Upper lobe of right lung (tissue), 1 donor: ENCODE results near the gene GPR149. TPM values are rescaled to one million over a fixed set of nuclear protein-coding genes. Genes with fewer than 3 reads are reported as not detected.
"Not testable (repeated sequence)": the region's sequence is repeated elsewhere in the genome, so short reads cannot be mapped to it uniquely, and the experiment has no call there.

Experiments used
- ATAC-seq: fragments of 200-7000 bp; cut with Tn5 transposase; one replicate; pipeline ENCODE4 v1.9.1; 2020; ENCODE audit warnings: mild to moderate bottlenecking, moderate library complexity
- DNase-seq: peaks from one replicate; pipeline ENCODE4 v3.0.0-alpha.2; 2020
- H3K27ac ChIP-seq: fragments of 200-600 bp; one replicate; pipeline ENCODE4 v1.8.0; 2022
- H3K27me3 ChIP-seq: fragments of 200-600 bp; one replicate; pipeline ENCODE4 v1.8.0; 2022; ENCODE audit warnings: mild to moderate bottlenecking
- H3K36me3 ChIP-seq: fragments of 200-600 bp; one replicate; pipeline ENCODE4 v1.8.0; 2022
- H3K4me1 ChIP-seq: fragments of 200-600 bp; one replicate; pipeline ENCODE4 v1.8.0; 2022
- H3K4me3 ChIP-seq: fragments of 200-600 bp; one replicate; pipeline ENCODE4 v1.8.0; 2022; ENCODE audit warnings: mild to moderate bottlenecking
- H3K9me3 ChIP-seq: fragments of 200-600 bp; one replicate; pipeline ENCODE4 v1.8.0; 2022
- intact Hi-C: fragments of 100-400 bp; cut with DNase I; formaldehyde crosslinking; loops from one replicate; pipeline ENCODE4 v1.11.0; 2022
- long read RNA-seq: library from polyadenylated mRNA; unstranded; transcript quantifications from one replicate; pipeline ENCODE4 v2.0.0, GENCODE V29; 2021
- total RNA-seq: library from RNA; stranded (reverse); fragmentation: NEBNext Ultra II Directional; extraction: Animal tissue kit (Norgen Biotek cat#: 25700); gene quantifications from one replicate; pipeline ENCODE4 v1.2.1, GENCODE V29; 2021
- TF ChIP-seq, protein P1 (sequence below): fragments of 200-600 bp; IDR thresholded peaks from one replicate; pipeline ENCODE4 v1.8.0; 2022; ENCODE audit warnings: antibody characterized with exemption
- donor health status: DM: no; HTN: yes; CAD: no; lungs with severe emphysema.

The GPR149 gene, protein sequence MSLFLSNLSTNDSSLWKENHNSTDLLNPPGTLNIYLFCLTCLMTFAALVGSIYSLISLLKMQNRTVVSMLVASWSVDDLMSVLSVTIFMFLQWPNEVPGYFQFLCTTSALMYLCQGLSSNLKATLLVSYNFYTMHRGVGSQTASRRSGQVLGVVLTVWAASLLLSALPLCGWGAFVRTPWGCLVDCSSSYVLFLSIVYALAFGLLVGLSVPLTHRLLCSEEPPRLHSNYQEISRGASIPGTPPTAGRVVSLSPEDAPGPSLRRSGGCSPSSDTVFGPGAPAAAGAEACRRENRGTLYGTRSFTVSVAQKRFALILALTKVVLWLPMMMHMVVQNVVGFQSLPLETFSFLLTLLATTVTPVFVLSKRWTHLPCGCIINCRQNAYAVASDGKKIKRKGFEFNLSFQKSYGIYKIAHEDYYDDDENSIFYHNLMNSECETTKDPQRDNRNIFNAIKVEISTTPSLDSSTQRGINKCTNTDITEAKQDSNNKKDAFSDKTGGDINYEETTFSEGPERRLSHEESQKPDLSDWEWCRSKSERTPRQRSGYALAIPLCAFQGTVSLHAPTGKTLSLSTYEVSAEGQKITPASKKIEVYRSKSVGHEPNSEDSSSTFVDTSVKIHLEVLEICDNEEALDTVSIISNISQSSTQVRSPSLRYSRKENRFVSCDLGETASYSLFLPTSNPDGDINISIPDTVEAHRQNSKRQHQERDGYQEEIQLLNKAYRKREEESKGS
- not detected for total RNA-seq
- long read RNA-seq = 0 reads

DNA sequence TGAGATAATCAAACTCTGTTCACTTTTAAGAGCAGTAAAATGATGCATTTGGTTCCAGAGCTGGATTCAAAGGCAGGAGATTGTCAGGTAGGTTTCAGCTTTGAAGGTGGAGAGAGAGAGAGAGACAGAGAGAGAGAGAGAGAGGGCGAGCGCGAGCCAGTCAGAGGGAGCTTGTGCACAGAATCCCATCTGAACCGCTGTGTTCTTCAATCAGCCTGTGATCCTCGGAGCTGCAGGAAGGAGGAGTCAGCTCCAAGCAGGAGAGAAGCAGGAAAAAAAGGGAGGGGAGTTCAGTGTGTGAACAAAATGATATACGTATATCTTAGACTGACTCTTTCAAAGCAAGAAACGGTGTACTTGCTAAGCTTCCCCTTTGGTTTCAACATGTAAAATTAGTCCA lies at the start of gene GPR149:
Gene GPR149, minus strand, starts transcription at position 177 of the 400 bp plus-strand sequence. CDS start 575 bp downstream, outside the sequence.
- TF ChIP-seq, protein P1, sequence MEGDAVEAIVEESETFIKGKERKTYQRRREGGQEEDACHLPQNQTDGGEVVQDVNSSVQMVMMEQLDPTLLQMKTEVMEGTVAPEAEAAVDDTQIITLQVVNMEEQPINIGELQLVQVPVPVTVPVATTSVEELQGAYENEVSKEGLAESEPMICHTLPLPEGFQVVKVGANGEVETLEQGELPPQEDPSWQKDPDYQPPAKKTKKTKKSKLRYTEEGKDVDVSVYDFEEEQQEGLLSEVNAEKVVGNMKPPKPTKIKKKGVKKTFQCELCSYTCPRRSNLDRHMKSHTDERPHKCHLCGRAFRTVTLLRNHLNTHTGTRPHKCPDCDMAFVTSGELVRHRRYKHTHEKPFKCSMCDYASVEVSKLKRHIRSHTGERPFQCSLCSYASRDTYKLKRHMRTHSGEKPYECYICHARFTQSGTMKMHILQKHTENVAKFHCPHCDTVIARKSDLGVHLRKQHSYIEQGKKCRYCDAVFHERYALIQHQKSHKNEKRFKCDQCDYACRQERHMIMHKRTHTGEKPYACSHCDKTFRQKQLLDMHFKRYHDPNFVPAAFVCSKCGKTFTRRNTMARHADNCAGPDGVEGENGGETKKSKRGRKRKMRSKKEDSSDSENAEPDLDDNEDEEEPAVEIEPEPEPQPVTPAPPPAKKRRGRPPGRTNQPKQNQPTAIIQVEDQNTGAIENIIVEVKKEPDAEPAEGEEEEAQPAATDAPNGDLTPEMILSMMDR = no peak
- H3K4me3 ChIP-seq = no peak within 1 kb of the TSS
- H3K9me3 ChIP-seq = no peaks in the 10 kb centered on the region
- no peaks in the 10 kb centered on the region for H3K36me3 ChIP-seq
- H3K4me1 ChIP-seq = no peaks in the 10 kb centered on the region
- ATAC-seq = no peak
- peaks cover 33% of the 10 kb centered on the region for H3K27me3 ChIP-seq
- H3K27ac ChIP-seq = no peak within 1 kb of the TSS
- intact Hi-C loops = no loop called here
- DNase-seq = no peak

DNA sequence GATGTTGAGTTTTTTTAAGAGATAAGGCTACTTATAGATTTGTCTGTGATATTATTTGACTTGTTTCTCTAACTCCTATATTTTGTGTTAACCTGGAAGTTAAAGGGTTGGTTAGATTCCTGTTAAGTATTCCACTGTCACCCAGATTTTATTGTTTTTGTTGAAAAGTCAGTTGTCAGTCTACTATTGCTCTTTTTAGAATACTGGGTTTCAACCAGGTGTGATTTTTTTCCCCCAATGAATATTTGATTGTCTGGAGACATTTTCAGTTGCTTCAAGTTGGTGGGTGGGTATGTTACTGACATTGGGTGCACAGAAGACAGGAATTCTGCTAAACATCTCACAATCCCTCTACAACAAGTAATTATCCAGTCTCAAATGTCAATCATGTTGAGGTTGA lies 43.8 kb upstream of the GPR149 start:
- Histone ChIP-seq H3K4me1 (no peaks in the 10 kb centered on the region), H3K4me3 (no peak overlapping the region), H3K27me3 (no peaks in the 10 kb centered on the region), H3K27ac (no peak overlapping the region), H3K36me3 (no peaks in the 10 kb centered on the region), H3K9me3 (no peaks in the 10 kb centered on the region)
- ATAC-seq (no peak), DNase-seq (no peak)
- TF ChIP-seq, protein P1 = no peak
- intact Hi-C loops = no loop called here

DNA sequence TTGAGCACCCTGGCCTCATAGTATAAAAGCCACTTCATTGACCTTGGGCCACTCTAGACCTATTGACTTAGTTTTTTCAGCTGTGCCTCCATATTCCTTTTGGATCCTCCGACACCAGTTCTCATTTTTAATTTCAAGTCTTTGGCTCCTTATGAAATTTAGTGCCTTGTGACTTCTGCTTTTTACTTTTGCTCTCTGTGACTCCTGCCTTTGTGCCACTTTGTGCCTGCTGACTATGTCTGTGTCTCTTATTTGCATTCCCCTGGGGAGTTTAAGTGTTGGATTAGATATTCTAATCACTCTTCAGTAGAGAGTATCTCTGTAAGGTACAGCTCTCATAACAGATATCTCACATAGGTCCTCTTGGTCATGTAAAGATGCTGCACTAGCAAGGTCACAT lies 39.6 kb upstream of the GPR149 start:
- no peaks in the 10 kb centered on the region for H3K4me1 ChIP-seq
- H3K4me3 ChIP-seq = no peak overlapping the region
- no peaks in the 10 kb centered on the region for H3K27me3 ChIP-seq
- TF ChIP-seq, protein P1 = no peak
- H3K27ac ChIP-seq = no peak overlapping the region
- intact Hi-C loops = no loop called here
- H3K36me3 ChIP-seq = no peaks in the 10 kb centered on the region
- H3K9me3 ChIP-seq = no peaks in the 10 kb centered on the region
- ATAC-seq (no peak), DNase-seq (no peak)

DNA sequence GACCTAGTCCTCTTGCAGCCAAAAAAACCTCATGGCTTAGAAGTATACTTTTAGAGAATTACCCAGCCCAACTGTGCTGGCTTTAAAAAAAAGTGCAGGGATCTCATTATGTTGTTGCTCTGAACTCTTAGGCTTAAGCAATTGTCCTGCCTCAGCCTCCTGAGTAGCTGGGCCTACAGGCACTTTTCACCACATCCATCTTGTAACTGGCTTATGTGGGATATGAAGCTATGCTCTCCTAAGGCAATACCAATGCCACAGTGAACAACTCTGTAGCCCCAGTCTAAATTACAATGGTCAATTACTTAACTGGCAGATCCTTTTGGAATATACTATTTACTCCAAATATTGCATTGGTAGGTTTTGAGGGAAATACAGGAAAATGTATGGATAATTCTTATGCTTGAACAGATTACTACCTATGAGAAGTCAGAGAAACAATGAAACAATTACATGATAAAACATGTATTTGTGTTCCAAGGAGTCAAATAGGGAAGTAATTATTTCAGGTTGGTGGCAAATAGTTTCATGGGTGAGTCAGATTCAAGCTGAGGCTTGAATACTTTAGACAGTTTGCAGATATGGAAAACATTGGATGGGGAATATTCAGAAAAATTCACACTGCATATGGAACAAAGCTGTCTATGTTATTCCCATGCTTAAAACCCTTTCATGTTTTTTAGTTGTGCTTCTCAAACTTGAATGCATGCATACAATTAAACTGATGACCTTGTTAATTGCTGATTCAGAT lies 34.6 kb upstream of the GPR149 start:
- no peak for ATAC-seq
- TF ChIP-seq, protein P1 = no peak
- intact Hi-C loops = no loop called here

DNA sequence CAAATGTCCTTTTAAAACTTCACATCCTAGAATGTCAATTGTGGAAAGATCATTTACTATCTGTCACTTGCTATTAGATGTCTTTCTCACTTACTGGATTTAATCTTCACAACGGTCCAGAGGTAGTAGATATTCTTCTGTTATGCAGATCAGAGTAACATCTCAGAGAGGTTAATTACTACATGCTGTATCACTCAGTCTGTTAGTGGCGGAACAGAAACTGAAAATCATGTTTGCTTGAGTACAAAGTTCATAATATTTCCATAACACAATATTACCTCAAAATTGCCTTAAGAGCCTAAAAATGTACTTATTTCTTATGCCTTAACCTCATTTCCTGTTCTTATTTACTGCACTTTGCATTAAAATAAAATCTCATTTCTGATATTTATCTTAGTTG lies 28.6 kb upstream of the GPR149 start:
- Histone ChIP-seq H3K9me3 (no peaks in the 10 kb centered on the region), H3K4me1 (no peaks in the 10 kb centered on the region), H3K27ac (no peak overlapping the region), H3K4me3 (no peak overlapping the region), H3K36me3 (no peaks in the 10 kb centered on the region), H3K27me3 (no peaks in the 10 kb centered on the region)
- DNase-seq = no peak
- TF ChIP-seq, protein P1 = no peak
- intact Hi-C loops = no loop called here
- no peak for ATAC-seq

More for the DNA sequence above, 34.6 kb upstream of the GPR149 start:
- no peak overlapping the region for H3K27ac ChIP-seq
- no peaks in the 10 kb centered on the region for H3K27me3 ChIP-seq
- no peaks in the 10 kb centered on the region for H3K36me3 ChIP-seq
- DNase-seq = no peak
- H3K4me1 ChIP-seq = no peaks in the 10 kb centered on the region
- H3K9me3 ChIP-seq = no peaks in the 10 kb centered on the region
- H3K4me3 ChIP-seq = no peak overlapping the region

DNA sequence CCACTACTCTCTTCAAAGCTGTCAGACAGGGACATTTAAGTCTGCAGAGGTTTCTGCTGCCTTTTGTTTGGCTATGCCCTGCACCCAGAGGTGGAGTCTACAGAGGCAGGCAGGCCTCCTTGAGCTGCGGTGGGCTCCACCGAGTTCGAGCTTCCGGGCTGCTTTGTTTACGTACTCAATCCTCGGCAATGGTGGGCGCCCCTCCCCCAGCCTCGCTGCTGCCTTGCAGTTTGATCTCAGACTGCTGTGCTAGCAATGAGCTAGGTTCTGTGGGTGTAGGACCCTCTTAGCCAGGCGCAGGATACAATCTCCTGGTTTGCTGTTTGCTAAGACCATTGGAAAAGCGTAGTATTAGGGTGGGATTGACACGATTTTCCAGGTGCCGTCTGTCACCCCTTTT lies 9.1 kb upstream of the GPR149 start:
- H3K9me3 ChIP-seq, ATAC-seq, H3K27ac ChIP-seq, DNase-seq, H3K27me3 ChIP-seq, H3K36me3 ChIP-seq, H3K4me3 ChIP-seq, intact Hi-C loops, H3K4me1 ChIP-seq: not testable (repeated sequence)
